Motor neuron (in vitro differentiated cells): ENCODE data around the gene FXYD6. TPM values are rescaled to one million over a fixed set of nuclear protein-coding genes. Genes with fewer than 3 reads are reported as not detected.

Experiments
- ATAC-seq, 8 experiments: fragments of 200-7000 bp; cut with Tn5 transposase; replicated peaks in 6 of 8; 2 replicates each; pipeline ENCODE4 v1.8.0; 2021; ENCODE audit warnings: mild to moderate bottlenecking in 8 of 8, moderate library complexity in 8 of 8
- H3K27ac ChIP-seq, 2 donors: fragments of 250-450 bp; sonication (Bioruptor Pico); 2 replicates each; pipeline ENCODE4 v1.9.0; 2021; ENCODE audit warnings: antibody characterized with exemption in 2 of 2, mild to moderate bottlenecking in 2 of 2, moderate library complexity in 1 of 2
- H3K4me1 ChIP-seq, 2 donors: fragments of 250-450 bp; sonication (Bioruptor Pico); replicated peaks in 1 of 2; 2 replicates each; pipeline ENCODE4 v1.6.1; 2021; ENCODE audit warnings: antibody characterized with exemption in 2 of 2, mild to moderate bottlenecking in 2 of 2, moderate library complexity in 1 of 2
- H3K4me3 ChIP-seq, 5 donors: fragments of 250-450 bp; sonication (Bioruptor Pico); 2 replicates each; pipeline ENCODE4 v1.9.0; 2021; ENCODE audit warnings: antibody characterized with exemption in 5 of 5, mild to moderate bottlenecking in 5 of 5, moderate library complexity in 4 of 5
- WGBS, 10 experiments: fragments of 450-650 bp; shearing (Covaris generic); methylation state at CpG; one replicate each; pipeline ENCODE4 v1.0.0; 2022; 5-methylcytosine and 5-hydroxymethylcytosine counted together
- in situ Hi-C, 9 experiments: fragments of 400-800 bp; cut with MboI; loops; one replicate each; pipeline ENCODE4 v1.15.0; 2021; ENCODE audit warnings: low sequenced_read_pairs in 9 of 9, low pct_unique_long_range_greater_than_20kb in 2 of 9; ENCODE audit not compliant: unreplicated experiment in 9 of 9
- total RNA-seq, 8 experiments: library from RNA; unstranded; fragments of 300-600 nt; gene quantifications; 2 replicates each; pipeline versions ENCODE4 v1.2.3 to v1.2.4, GENCODE V29; 2022

FXYD6 gene
- total RNA-seq, 8 experiments from 2014 or later, result 0.18 to 230 (median 114) TPM

- WGBS, 10 experiments, result 8 to 100% (median 83%) methylated on average over 1 to 5 of the region's 8 CpGs; no CpG with 5 or more reads in 5 of the 10 experiments
- H3K4me1 ChIP-seq, result peaks cover 13 to 30% of the 10 kb centered on the region in 2 donors
- in situ Hi-C loops, result loop anchor here in 7 of 9 experiments (10.0 to 25.0 kb wide), 3 partner anchors 112 to 237 kb away; partner anchors contain the start of gene TMPRSS13 (in 3 of the 7)
- ATAC-seq, result no peak
- no peak overlapping the region for H3K4me3 ChIP-seq
- no peak overlapping the region for H3K27ac ChIP-seq
Measured at GRCh38 chr11:117825538-117826189, 50.8 kb downstream of the FXYD6 start.

- no peak within 1 kb of the TSS for H3K27ac ChIP-seq
- ATAC-seq, result no peak
- H3K4me1 ChIP-seq, result peaks cover 13 to 26% of the 10 kb centered on the region in 2 donors
- 33 to 100% (median 58%) methylated on average over 1 to 14 of the region's 22 CpGs; no CpG with 5 or more reads in 3 of the 10 experiments for WGBS, 10 experiments
- no peak within 1 kb of the TSS for H3K4me3 ChIP-seq
- in situ Hi-C loops, result loop anchor here in 8 of 9 experiments (10.0 to 25.0 kb wide), 4 partner anchors 112 to 388 kb away; partner anchors contain the start of gene TMPRSS13 (in 3 of the 8)
Measured at GRCh38 chr11:117824571-117825537, 51.6 kb downstream of the FXYD6 start, which contains the start of gene FXYD2. Gene FXYD2, minus strand, starts transcription at chr11:117824744. Its CDS starts 66 bp downstream, at chr11:117824678.

- H3K4me3 ChIP-seq, result no peak overlapping the region
- WGBS, 10 experiments, result 20 to 60% (median 50%) methylated on average over 1 to 3 of the region's 13 CpGs; no CpG with 5 or more reads in 6 of the 10 experiments
- ATAC-seq, result peak in 1 of 8 experiments; percentile 43
- peaks cover 9 to 22% of the 10 kb centered on the region in 2 donors for H3K4me1 ChIP-seq
- no peak overlapping the region for H3K27ac ChIP-seq
- in situ Hi-C loops, result loop anchor here in 7 of 9 experiments (10.0 to 25.0 kb wide), 3 partner anchors 231 to 387 kb away; no protein-coding TSS in a partner anchor
Measured at GRCh38 chr11:117823946-117824420, 52.5 kb downstream of the FXYD6 start.

- Histone ChIP-seq H3K4me1 (peaks cover 3 to 16% of the 10 kb centered on the region in 2 donors), H3K4me3 (no peak overlapping the region), H3K27ac (no peak overlapping the region)
- 20 to 80% (median 45%) methylated on average over 1 to 4 of the region's 18 CpGs; no CpG with 5 or more reads in 4 of the 10 experiments for WGBS, 10 experiments
- in situ Hi-C loops, result loop anchor here in 7 of 9 experiments (10.0 to 25.0 kb wide), 3 partner anchors 231 to 386 kb away; no protein-coding TSS in a partner anchor
- no peak for ATAC-seq
Measured at GRCh38 chr11:117823294-117823945, 53.0 kb downstream of the FXYD6 start.

DNA sequence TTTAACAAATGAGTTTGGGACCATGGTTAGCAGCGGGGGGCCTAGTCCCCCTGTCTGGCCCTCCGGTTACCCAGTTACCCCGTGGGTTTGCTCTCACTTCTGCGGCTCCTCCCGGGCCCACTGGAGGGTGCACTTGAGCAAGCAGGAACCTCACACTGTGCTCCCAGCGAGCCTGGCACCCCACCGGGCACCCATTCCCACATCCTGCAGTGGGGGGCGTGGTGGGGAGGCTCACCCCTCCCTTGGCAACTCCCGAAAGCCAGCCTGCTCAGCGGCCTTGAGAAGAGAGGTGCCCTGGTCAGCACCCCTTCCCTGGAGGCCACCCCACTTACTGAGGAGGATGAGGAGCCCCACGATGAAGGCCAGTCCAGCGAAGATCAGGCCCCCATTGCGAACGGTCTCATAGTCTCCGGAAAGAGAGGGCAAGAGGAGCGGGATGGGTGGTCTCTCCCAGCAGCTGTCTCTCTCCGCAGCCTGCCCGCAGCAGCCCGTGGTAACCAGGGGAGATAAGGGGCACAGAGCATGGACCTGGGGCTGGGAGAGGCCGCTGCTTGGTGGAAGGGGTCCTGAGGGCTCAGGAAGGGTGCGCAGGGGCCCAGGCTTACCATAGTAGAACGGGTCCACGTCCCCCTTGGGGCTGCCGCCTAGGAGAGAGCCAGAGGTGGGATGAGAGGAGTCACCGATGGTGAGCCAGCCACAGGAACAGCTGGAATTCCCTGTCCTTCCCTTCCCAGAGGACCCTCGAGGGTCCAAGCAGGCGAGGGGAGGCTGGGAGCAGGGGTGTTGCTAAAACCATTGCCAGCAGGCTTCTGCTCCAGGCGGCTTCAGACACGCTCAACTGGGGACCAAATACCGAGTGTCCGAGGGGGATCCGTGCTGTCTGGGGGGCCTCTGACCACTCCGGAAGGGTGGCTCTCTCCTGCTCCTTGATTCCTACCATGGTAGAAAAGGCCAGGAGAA, 54.1 kb downstream of the FXYD6 start:
- H3K4me1 ChIP-seq, result peaks cover 3 to 21% of the 10 kb centered on the region in 2 donors
- no peak overlapping the region for H3K4me3 ChIP-seq
- ATAC-seq, result peak in 2 of 8 experiments; percentile 7 to 32
- in situ Hi-C loops, result loop anchor here in 7 of 9 experiments (10.0 to 25.0 kb wide), 3 partner anchors 232 to 385 kb away; no protein-coding TSS in a partner anchor
- no peak overlapping the region for H3K27ac ChIP-seq
- WGBS, 10 experiments, result 0 to 90% (median 60%) methylated on average over 1 to 13 of the region's 33 CpGs; no CpG with 5 or more reads in 3 of the 10 experiments

GRCh38 chr11:117821431-117821830, 55.0 kb downstream of the FXYD6 start:
- WGBS, 10 experiments, result 35 to 93% (median 90%) methylated on average over 2 to 9 of the region's 12 CpGs; no CpG with 5 or more reads in 3 of the 10 experiments
- ATAC-seq, result no peak
- H3K27ac ChIP-seq, result no peak overlapping the region
- in situ Hi-C loops, result loop anchor here in 7 of 9 experiments (10.0 to 25.0 kb wide), 3 partner anchors 233 to 384 kb away; no protein-coding TSS in a partner anchor
- no peak overlapping the region for H3K4me3 ChIP-seq
- peaks cover 12 to 30% of the 10 kb centered on the region in 2 donors for H3K4me1 ChIP-seq

- in situ Hi-C loops, result loop anchor here in 7 of 9 experiments (10.0 to 25.0 kb wide), 3 partner anchors 234 to 383 kb away; no protein-coding TSS in a partner anchor
- H3K27ac ChIP-seq, result no peak overlapping the region
- ATAC-seq, result no peak
- WGBS, 10 experiments, result 0 to 100% methylated on average over 1 of the region's 10 CpGs; no CpG with 5 or more reads in 8 of the 10 experiments
- peaks cover 20 to 36% of the 10 kb centered on the region in 2 donors for H3K4me1 ChIP-seq
- no peak overlapping the region for H3K4me3 ChIP-seq
Measured at GRCh38 chr11:117820516-117820915, 55.9 kb downstream of the FXYD6 start.

DNA sequence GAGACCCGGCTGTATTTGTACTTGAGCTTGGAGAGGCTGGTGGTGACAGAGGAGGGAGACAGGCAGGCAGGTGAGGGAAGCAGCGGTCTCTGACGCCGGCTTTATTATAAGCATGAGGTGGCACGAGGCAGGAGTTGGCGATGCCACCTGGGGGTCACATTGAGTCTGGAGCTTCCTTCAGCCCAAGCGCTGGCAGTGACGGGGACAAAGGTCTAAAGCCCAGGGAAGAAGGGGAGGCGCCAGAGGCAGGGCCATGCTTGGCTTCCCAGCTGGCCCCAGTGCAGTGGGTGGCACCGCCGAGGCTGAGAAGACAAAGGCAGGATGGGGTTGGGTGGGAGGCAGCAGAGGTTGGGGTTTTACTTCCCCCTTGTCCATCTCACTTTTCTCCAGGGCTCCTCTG, 56.4 kb downstream of the FXYD6 start:
- no peak for ATAC-seq
- in situ Hi-C loops, result loop anchor here in 7 of 9 experiments (10.0 to 25.0 kb wide), 3 partner anchors 235 to 383 kb away; no protein-coding TSS in a partner anchor
- Histone ChIP-seq H3K4me3 (no peak overlapping the region), H3K27ac (no peak overlapping the region), H3K4me1 (peaks cover 25 to 41% of the 10 kb centered on the region in 2 donors)
- 56 to 100% (median 89%) methylated on average over 2 to 6 of the region's 11 CpGs; no CpG with 5 or more reads in 5 of the 10 experiments for WGBS, 10 experiments

- in situ Hi-C loops, result loop anchor here in 7 of 9 experiments (10.0 to 25.0 kb wide), 3 partner anchors 235 to 382 kb away; no protein-coding TSS in a partner anchor
Measured at GRCh38 chr11:117819096-117820040, 57.1 kb downstream of the FXYD6 start.

More at GRCh38 chr11:117819096-117820040, 57.1 kb downstream of the FXYD6 start:
- Histone ChIP-seq H3K4me3 (no peak overlapping the region), H3K4me1 (peaks cover 32 to 42% of the 10 kb centered on the region in 2 donors), H3K27ac (no peak overlapping the region)
- ATAC-seq, result peak in 3 of 8 experiments; percentile 9 to 53 (median 17)
- 0 to 62% (median 27%) methylated on average over 1 to 4 of the region's 10 CpGs; no CpG with 5 or more reads in 6 of the 10 experiments for WGBS, 10 experiments
